Measurements from ENCODE around the gene SPAAR.

SPAAR gene

DNA sequence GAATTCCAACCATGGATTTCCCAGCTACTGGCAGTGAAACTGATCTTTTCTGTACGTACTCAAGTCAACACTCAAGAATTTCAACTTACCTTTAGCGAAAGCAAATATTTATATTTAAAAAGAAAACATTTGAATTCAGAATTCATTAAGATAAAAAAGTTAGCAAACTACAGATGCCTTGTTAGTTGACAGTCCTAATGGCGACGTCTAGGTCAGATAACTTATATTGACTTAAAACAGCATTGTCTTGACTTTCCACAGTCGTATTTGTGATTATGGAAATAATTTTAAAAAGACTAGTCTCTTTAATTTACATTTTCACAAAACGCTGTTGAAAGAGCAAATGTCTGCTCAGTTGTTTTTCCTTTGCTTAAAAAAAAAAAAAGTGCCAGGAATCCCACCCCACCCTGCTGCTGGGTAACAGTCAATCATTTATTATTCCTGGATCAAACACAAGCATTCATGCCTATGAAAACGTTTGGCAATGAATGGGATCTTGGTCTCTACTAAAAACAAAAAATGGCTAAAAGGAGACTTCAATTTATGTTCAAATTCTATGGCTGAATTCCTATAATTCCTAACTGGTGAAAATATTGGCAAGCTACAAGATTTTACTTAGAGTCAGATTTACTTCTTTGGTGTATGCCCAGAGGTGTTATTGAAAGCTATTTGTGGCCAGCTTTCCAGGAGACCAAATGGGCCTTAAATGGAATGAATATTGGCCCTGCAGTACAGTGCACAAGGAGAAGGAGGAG lies 26.6 kb downstream of the SPAAR start:
- no peak overlapping the region for H3K4me3 ChIP-seq (ENCODE audit: low read depth, low read length)
- H3K36me3 ChIP-seq (replicated peaks) = no peaks in the 10 kb centered on the region
- in situ Hi-C loops (cut with HindIII; ENCODE audit: low pct_ligation_motif_present, low sequenced_read_pairs) = no loop called here
- TF ChIP-seq CTCF (IDR thresholded peaks at IDR 0.05; ENCODE audit: low read depth, low read length, missing control alignments) = no peak
- peak overlapping the region; percentile 76 for H3K27ac ChIP-seq
- H3K27me3 ChIP-seq (replicated peaks) = no peaks in the 10 kb centered on the region
- DNase-seq = peak; percentile 31

- no peak for TF ChIP-seq CTCF (IDR thresholded peaks at IDR 0.05; ENCODE audit: low read depth, low read length, missing control alignments)
- peak overlapping the region; percentile 76 for H3K27ac ChIP-seq
These were observed 27.9 kb downstream of the SPAAR start for GRCh38 chr9:35937227-35937626.

DNA sequence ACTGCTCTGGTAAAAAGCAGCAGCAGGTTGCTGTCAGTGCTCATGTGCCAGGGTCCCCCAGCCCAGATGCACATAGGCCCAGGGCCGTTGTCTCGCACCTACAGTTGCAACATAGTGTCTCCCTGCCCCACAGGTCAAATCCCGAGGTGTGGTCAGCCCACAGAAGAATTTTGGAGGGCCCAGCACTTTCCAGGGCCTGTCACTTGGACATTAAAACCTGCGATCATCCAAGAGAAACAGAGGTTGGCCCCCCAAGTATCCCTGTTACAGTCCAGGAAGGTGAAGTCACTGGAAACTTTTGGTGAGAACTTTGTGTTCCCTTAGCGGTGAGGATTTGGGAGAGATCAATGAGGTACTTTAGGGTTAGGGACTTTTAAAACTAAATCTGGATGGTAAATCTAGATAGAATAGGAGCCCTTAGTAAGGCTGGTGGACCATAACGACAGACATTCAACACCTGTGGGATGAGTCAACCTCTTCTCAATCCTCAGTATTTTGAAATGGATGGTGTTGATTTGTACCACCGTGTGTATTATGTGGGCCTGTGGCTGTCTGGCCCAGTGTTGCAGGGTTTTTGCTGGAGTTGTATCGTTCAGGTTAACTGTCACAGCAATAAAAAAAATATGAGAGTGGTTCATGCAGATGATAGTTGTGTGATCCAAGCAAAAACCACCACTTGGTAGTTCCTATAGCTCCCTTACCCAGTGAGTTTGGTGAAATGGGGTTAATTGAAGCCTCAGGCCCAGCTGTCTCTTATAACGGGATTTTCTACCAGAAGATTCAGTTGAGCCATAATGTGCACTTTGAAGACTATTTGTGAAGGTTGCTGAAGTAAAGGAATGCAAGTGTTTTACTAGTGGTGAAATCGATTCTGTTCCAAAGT lies 29.4 kb downstream of the SPAAR start:
- no peak overlapping the region for H3K4me3 ChIP-seq (ENCODE audit: low read depth, low read length)
- H3K27ac ChIP-seq = no peak overlapping the region
- H3K27me3 ChIP-seq (replicated peaks) = no peaks in the 10 kb centered on the region
- no peak for DNase-seq
- no peaks in the 10 kb centered on the region for H3K36me3 ChIP-seq (replicated peaks)
- TF ChIP-seq CTCF (IDR thresholded peaks at IDR 0.05; ENCODE audit: low read depth, low read length, missing control alignments) = no peak
- in situ Hi-C loops (cut with HindIII; ENCODE audit: low pct_ligation_motif_present, low sequenced_read_pairs) = no loop called here

More at GRCh38 chr9:35937227-35937626, 27.9 kb downstream of the SPAAR start:
- H3K36me3 ChIP-seq (replicated peaks) = no peaks in the 10 kb centered on the region
- DNase-seq = peak; percentile 50
- no peaks in the 10 kb centered on the region for H3K27me3 ChIP-seq (replicated peaks)
- no peak overlapping the region for H3K4me3 ChIP-seq (ENCODE audit: low read depth, low read length)
- in situ Hi-C loops (cut with HindIII; ENCODE audit: low pct_ligation_motif_present, low sequenced_read_pairs) = no loop called here

- in situ Hi-C loops (cut with HindIII; ENCODE audit: low pct_ligation_motif_present, low sequenced_read_pairs) = no loop called here
- Histone ChIP-seq H3K36me3 (replicated peaks) (no peaks in the 10 kb centered on the region), H3K27ac (no peak overlapping the region), H3K27me3 (replicated peaks) (no peaks in the 10 kb centered on the region), H3K4me3 (ENCODE audit: low read depth, low read length) (no peak overlapping the region)
- TF ChIP-seq CTCF (IDR thresholded peaks at IDR 0.05; ENCODE audit: low read depth, low read length, missing control alignments) = no peak
- DNase-seq = no peak
These were observed 30.5 kb downstream of the SPAAR start for GRCh38 chr9:35939679-35940250.

DNA sequence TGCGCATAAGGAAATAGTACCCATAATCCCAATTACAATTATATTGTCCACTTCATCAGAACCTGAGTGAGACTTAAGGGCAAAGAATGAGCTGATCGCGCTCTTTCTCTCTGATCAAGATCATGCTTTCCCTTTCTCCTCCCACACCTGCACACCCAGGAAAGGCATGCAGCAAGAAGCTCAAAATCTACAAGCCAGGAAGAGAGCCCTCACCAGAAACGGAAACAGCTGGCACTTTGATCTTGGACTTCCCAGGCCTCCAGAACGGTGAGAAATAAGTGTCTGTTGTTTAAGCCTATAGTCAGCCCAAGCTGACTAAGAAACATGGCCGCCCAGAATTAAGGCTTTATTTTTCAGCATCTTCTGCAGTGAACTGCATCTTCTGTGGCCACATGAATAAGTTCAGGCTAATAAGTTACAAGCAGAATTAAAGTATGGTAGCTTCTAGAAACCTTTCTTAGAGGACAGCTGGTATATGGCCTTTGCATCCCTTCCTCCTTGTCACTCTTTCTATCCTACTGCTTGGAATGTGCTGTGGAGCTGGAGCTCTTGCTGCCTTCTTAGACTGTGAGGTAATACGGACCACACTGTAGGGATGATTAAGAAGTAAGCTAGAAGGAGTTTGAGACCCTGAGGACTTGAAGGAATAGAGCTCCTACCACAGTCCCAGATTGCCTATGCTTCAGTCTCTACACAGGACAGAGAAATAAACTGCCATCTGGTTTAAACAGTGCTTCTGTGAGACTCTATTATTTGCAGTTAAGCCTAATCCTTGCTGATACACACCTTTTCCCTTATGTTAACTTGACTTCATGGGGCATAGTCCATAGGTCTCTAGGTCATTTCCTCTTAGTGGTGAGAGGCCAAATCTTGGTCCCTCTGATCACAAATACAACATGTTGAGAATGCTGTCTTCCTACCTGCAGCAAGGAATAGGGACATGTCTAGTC lies 31.4 kb downstream of the SPAAR start:
- no peak overlapping the region for H3K27ac ChIP-seq
- DNase-seq = no peak
- no peak for TF ChIP-seq CTCF (IDR thresholded peaks at IDR 0.05; ENCODE audit: low read depth, low read length, missing control alignments)
- in situ Hi-C loops (cut with HindIII; ENCODE audit: low pct_ligation_motif_present, low sequenced_read_pairs) = no loop called here
- H3K36me3 ChIP-seq (replicated peaks) = no peaks in the 10 kb centered on the region
- H3K4me3 ChIP-seq (ENCODE audit: low read depth, low read length) = no peak overlapping the region
- H3K27me3 ChIP-seq (replicated peaks) = no peaks in the 10 kb centered on the region
